Chondrocyte (in vitro differentiated cells): ENCODE measurements around the gene FBXW10B. TPM values are rescaled to one million over a fixed set of nuclear protein-coding genes. Genes with fewer than 3 reads are reported as not detected.
"Not testable (repeated sequence)": the region's sequence is repeated elsewhere in the genome, so short reads cannot be mapped to it uniquely, and the experiment has no call there.

Source experiments
- DNase-seq: peaks from one replicate; pipeline ENCODE4 v3.0.0; 2021; ENCODE audit warnings: mixed read lengths, low spot score
- H3K27ac Mint-ChIP-seq: one replicate; pipeline ENCODE4 v1.8.0; 2021; ENCODE audit warnings: mild to moderate bottlenecking, moderate library complexity, mixed read lengths; ENCODE audit not compliant: unreplicated experiment
- H3K27me3 Mint-ChIP-seq: 2 replicates; pipeline ENCODE4 v1.8.0; 2021; ENCODE audit warnings: low read depth, mixed read lengths
- H3K36me3 Mint-ChIP-seq: 2 replicates; pipeline ENCODE4 v1.8.0; 2021; ENCODE audit warnings: low read depth, mixed read lengths
- H3K4me1 Mint-ChIP-seq: 2 replicates; pipeline ENCODE4 v1.8.0; 2021; ENCODE audit warnings: low read depth, mild to moderate bottlenecking, mixed read lengths
- H3K4me3 Mint-ChIP-seq: one replicate; pipeline ENCODE4 v1.8.0; 2021; ENCODE audit warnings: mild to moderate bottlenecking, moderate library complexity, mixed read lengths; ENCODE audit not compliant: unreplicated experiment
- H3K9me3 Mint-ChIP-seq: 2 replicates; pipeline ENCODE4 v1.8.0; 2021; ENCODE audit warnings: low read depth, mixed read lengths
- long read RNA-seq: library from polyadenylated mRNA; stranded (forward); transcript quantifications from one replicate; pipeline ENCODE4 v2.0.0, GENCODE V29; 2021
- total RNA-seq: library from RNA; stranded (reverse); gene quantifications from 3 replicates; pipeline ENCODE4 v1.2.1, GENCODE V29; 2021
- TF ChIP-seq, protein P1 (sequence below): fragments of 200-600 bp; sonication (generic); IDR thresholded peaks from 2 replicates; pipeline ENCODE4 v1.5.0; 2021; ENCODE audit warnings: antibody characterized with exemption, mild to moderate bottlenecking, moderate library complexity

Gene FBXW10B, protein sequence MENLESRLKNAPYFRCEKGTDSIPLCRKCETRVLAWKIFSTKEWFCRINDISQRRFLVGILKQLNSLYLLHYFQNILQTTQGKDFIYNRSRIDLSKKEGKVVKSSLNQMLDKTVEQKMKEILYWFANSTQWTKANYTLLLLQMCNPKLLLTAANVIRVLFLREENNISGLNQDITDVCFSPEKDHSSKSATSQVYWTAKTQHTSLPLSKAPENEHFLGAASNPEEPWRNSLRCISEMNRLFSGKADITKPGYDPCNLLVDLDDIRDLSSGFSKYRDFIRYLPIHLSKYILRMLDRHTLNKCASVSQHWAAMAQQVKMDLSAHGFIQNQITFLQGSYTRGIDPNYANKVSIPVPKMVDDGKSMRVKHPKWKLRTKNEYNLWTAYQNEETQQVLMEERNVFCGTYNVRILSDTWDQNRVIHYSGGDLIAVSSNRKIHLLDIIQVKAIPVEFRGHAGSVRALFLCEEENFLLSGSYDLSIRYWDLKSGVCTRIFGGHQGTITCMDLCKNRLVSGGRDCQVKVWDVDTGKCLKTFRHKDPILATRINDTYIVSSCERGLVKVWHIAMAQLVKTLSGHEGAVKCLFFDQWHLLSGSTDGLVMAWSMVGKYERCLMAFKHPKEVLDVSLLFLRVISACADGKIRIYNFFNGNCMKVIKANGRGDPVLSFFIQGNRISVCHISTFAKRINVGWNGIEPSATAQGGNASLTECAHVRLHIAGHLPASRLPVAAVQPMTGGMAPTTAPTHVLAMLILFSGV
- total RNA-seq: 0.94 to 1.1 TPM (median 1.0 TPM) in 3 replicates
- long read RNA-seq: 0 reads

DNA sequence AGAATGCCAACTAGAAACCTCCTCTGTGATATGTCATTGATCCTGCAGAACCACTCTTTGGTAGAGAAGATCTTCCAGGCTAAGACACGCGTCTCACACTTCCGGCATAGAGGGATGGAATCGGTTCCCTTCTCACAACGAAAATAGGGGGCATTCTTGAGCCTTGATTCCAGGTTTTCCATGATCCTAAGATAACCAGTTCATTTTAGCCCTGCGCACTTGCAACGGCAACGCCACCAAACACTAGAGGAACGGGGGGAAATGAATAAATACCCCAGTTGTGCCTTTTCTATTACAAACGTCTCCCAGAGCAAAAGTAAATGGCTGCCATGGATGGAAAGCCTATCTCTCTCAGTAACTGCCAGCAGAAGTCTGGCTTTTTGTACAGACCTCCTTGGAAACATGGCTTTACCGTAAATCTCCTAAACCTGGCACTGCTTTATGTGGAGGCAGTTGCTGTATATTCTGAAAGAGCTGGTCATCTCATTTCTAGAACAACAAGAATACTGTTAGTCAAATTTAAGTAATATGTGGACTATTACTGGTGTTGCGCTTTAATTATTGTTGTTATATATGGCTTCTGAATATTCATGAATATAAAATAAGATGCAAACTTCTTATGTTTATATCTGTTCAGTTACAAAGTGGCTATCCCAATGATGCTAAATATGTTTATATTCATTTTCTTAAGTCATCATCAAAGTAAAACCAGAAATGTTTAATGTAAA lies at the start of gene FBXW10B:
Gene FBXW10B, minus strand, starts transcription at position 374 of the 728 bp plus-strand sequence. Its CDS starts 192 bp downstream, at position 182.
- not testable (repeated sequence) for H3K9me3 Mint-ChIP-seq, H3K4me3 Mint-ChIP-seq, H3K36me3 Mint-ChIP-seq, DNase-seq, H3K27ac Mint-ChIP-seq, H3K4me1 Mint-ChIP-seq, H3K27me3 Mint-ChIP-seq

DNA sequence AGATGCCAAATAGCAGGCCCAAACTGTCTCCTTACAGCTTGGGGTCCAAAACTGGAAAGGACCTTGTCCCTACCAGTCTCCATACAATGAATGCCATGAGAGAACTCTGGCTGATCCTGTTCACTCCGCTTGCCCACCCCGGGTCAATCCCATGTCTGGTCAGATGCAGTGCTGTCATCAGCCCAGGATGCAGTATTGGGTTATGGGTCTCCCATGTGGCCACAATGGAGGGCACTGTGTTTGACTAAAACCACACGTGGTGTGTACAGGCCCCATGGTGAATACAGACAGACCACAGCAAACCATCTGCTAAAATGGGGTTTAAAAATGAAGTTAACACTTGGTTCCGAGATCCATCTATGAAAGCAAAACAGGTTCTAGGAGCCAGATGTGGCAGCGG lies 44.2 kb upstream of the FBXW10B start:
- peaks cover 23% of the 10 kb centered on the region for H3K36me3 Mint-ChIP-seq
- H3K9me3 Mint-ChIP-seq: no peaks in the 10 kb centered on the region
- DNase-seq: no peak
- H3K27me3 Mint-ChIP-seq: no peaks in the 10 kb centered on the region
- H3K4me1 Mint-ChIP-seq: peaks cover 13% of the 10 kb centered on the region
- TF ChIP-seq, protein P1, sequence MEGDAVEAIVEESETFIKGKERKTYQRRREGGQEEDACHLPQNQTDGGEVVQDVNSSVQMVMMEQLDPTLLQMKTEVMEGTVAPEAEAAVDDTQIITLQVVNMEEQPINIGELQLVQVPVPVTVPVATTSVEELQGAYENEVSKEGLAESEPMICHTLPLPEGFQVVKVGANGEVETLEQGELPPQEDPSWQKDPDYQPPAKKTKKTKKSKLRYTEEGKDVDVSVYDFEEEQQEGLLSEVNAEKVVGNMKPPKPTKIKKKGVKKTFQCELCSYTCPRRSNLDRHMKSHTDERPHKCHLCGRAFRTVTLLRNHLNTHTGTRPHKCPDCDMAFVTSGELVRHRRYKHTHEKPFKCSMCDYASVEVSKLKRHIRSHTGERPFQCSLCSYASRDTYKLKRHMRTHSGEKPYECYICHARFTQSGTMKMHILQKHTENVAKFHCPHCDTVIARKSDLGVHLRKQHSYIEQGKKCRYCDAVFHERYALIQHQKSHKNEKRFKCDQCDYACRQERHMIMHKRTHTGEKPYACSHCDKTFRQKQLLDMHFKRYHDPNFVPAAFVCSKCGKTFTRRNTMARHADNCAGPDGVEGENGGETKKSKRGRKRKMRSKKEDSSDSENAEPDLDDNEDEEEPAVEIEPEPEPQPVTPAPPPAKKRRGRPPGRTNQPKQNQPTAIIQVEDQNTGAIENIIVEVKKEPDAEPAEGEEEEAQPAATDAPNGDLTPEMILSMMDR: no peak
- no peak overlapping the region for H3K4me3 Mint-ChIP-seq
- no peak overlapping the region for H3K27ac Mint-ChIP-seq

DNA sequence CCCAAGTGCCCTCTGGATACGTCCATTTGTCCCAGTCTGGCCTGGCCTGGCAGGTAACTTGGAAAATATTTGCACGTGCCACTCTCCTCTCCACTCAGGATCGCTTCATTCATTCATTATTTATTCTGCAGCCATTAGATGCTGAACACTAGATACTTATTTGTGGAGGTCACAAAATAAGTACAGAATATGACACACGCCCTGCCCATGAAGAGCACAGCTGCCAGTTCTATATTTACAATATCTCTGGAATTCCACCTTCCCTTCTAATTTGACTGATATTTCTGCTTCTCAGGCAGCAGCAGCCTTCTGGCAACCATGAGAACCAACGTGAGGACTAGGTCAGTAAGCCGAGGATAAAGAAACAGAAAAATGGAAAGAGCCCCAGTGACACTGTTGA lies 43.7 kb upstream of the FBXW10B start:
- Mint-ChIP-seq H3K4me1 (peaks cover 13% of the 10 kb centered on the region), H3K36me3 (peaks cover 22% of the 10 kb centered on the region), H3K4me3 (no peak overlapping the region), H3K27me3 (no peaks in the 10 kb centered on the region), H3K27ac (no peak overlapping the region), H3K9me3 (no peaks in the 10 kb centered on the region)
- TF ChIP-seq, protein P1: no peak
- DNase-seq: no peak

DNA sequence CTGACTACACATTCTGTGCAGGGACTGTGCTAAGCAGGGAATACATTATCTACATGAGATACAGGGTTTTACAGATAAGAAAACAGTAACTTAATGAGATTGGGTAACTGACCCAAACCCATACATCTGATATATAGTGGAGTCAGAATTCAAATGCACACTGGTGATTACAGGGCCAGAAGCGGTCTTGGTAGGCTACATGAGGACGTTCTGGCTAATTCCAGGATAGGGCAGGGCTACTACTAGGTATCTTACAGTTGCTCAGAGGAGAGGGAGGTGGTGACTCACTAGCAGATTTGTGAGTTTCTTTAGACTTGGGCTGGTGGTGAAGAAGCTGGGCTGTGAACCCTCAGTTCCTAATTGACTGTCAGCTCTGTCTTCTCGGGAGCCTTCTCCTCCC lies 43.2 kb upstream of the FBXW10B start:
- peaks cover 13% of the 10 kb centered on the region for H3K4me1 Mint-ChIP-seq
- TF ChIP-seq, protein P1: no peak
- DNase-seq: no peak
- no peak overlapping the region for H3K27ac Mint-ChIP-seq
- H3K36me3 Mint-ChIP-seq: peaks cover 19% of the 10 kb centered on the region
- no peaks in the 10 kb centered on the region for H3K9me3 Mint-ChIP-seq
- no peaks in the 10 kb centered on the region for H3K27me3 Mint-ChIP-seq
- no peak overlapping the region for H3K4me3 Mint-ChIP-seq

DNA sequence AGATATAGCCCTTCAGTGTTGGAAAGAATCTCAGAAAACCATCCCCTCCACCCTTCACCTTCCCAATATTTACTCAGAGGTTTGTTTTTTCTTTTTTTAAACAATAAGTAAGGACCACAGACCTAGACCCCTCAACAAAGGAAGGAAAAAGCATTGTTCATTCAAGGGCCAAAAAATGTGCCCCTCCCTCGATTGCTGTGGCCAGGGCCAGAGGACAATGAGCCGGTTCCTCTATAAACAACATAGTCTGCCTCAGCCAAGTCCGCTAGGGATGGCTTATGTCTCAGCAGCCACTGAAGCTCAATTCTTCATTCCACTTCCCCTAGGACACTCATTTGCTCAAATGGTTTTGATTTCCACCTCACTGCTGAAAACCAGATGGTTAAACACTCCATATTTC lies 40.6 kb upstream of the FBXW10B start:
- H3K27ac Mint-ChIP-seq: no peak overlapping the region
- TF ChIP-seq, protein P1: no peak
- no peak overlapping the region for H3K4me3 Mint-ChIP-seq
- no peaks in the 10 kb centered on the region for H3K9me3 Mint-ChIP-seq
- no peaks in the 10 kb centered on the region for H3K27me3 Mint-ChIP-seq
- H3K4me1 Mint-ChIP-seq: peaks cover 28% of the 10 kb centered on the region
- H3K36me3 Mint-ChIP-seq: peaks cover 15% of the 10 kb centered on the region
- DNase-seq: no peak
